Measurements from ENCODE around the gene CDC73. TPM values are rescaled to one million over a fixed set of nuclear protein-coding genes. Genes with fewer than 3 reads are reported as not detected.

The CDC73 gene
- total and polyA plus RNA-seq, 9 of the 15 experiments (the other 6 are each of a cell fraction or from before 2014, with no cell fraction given) = 19.0 to 61.7 (median 30.1) TPM

DNA sequence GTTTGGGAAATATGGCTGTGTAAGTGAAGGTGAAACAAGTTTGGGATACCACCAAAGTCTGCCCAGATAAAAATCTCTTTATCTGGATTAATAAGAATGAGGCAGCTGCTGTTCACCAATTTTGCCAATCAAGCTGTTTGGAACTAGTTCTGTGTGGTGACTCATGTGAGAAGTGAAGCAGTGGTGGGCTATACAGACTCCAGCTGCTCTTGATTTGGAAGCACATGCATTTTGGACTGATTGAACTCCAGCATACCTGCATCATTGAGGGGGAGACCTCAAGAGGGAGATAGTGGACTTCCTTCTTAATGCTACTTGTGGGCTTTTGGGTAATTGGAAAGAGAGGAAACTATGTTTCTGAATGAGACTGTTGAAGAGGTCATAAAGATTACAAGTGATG lies 163.8 kb downstream of the CDC73 start:
- no peak; the same call in 2 of the 3 replicates for ATAC-seq
- no peak overlapping the region for H2AFZ ChIP-seq (ENCODE audit: low read depth, low read length)
- BruUV-seq (replicated peaks) = no TSS peak
- H4K20me1 ChIP-seq (replicated peaks; ENCODE audit: control insufficient read depth, insufficient read depth, low read length) = no peaks in the 10 kb centered on the region
- H3K27ac ChIP-seq (ENCODE audit: extremely low read depth, low read depth, low read length) = no peak overlapping the region
- H3K27me3 ChIP-seq (ENCODE audit: control insufficient read depth in 2 of 2, insufficient read depth in 2 of 2, low read length in 2 of 2) = no peaks in the 10 kb centered on the region
- in situ Hi-C loops (cut with MboI) = no loop called here
- no peak overlapping the region for H3K9ac ChIP-seq (ENCODE audit: insufficient read depth in 1 of 2, low read depth in 2 of 2, low read length in 2 of 2)
- H3K4me3 ChIP-seq = no peak overlapping the region
- intact Hi-C loops (cut with micrococcal nuclease) = no loop called here
- no peak for DNase-seq (ENCODE audit: extremely low read depth in 1 of 4, low spot score in 3 of 4)
- no peak overlapping the region for H3K4me2 ChIP-seq (ENCODE audit: insufficient read depth, low read length)
- no peaks in the 10 kb centered on the region for H3K9me1 ChIP-seq (ENCODE audit: control insufficient read depth, insufficient read depth, low read length)
- ChIA-PET POLR2A (no interaction called here), CTCF (ENCODE audit: low intra/inter-chr PET ratio) (no interaction called here)
- H3K36me3 ChIP-seq (ENCODE audit: control insufficient read depth, insufficient read depth, low read length) = no peaks in the 10 kb centered on the region
- H3K79me2 ChIP-seq (ENCODE audit: control insufficient read depth, insufficient read depth, low read length) = no peaks in the 10 kb centered on the region
- H3K4me1 ChIP-seq (replicated peaks in 1 of 2; ENCODE audit: control insufficient read depth in 2 of 2, insufficient read depth in 2 of 2, low read length in 2 of 2) = no peaks in the 10 kb centered on the region
- no peak for FAIRE-seq
- H3K9me3 ChIP-seq (replicated peaks; ENCODE audit: control insufficient read depth, insufficient read depth, low read depth, low read length) = no peaks in the 10 kb centered on the region
- TF ChIP-seq, protein P1, sequence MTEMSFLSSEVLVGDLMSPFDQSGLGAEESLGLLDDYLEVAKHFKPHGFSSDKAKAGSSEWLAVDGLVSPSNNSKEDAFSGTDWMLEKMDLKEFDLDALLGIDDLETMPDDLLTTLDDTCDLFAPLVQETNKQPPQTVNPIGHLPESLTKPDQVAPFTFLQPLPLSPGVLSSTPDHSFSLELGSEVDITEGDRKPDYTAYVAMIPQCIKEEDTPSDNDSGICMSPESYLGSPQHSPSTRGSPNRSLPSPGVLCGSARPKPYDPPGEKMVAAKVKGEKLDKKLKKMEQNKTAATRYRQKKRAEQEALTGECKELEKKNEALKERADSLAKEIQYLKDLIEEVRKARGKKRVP (CRISPR knock-in tag; IDR thresholded peaks at IDR 0.05) = no peak
- TF ChIP-seq DIDO1 (tag; IDR thresholded peaks at IDR 0.05; ENCODE audit: low read depth) (no peak), CHD1 (IDR thresholded peaks at IDR 0.05; ENCODE audit: low read length) (no peak), HIVEP1 (CRISPR knock-in tag; IDR thresholded peaks at IDR 0.05) (no peak), ZNF3 (CRISPR knock-in tag; IDR thresholded peaks at IDR 0.05) (no peak)
- TF ChIP-seq, protein P2, sequence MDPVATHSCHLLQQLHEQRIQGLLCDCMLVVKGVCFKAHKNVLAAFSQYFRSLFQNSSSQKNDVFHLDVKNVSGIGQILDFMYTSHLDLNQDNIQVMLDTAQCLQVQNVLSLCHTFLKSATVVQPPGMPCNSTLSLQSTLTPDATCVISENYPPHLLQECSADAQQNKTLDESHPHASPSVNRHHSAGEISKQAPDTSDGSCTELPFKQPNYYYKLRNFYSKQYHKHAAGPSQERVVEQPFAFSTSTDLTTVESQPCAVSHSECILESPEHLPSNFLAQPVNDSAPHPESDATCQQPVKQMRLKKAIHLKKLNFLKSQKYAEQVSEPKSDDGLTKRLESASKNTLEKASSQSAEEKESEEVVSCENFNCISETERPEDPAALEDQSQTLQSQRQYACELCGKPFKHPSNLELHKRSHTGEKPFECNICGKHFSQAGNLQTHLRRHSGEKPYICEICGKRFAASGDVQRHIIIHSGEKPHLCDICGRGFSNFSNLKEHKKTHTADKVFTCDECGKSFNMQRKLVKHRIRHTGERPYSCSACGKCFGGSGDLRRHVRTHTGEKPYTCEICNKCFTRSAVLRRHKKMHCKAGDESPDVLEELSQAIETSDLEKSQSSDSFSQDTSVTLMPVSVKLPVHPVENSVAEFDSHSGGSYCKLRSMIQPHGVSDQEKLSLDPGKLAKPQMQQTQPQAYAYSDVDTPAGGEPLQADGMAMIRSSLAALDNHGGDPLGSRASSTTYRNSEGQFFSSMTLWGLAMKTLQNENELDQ (CRISPR knock-in tag; IDR thresholded peaks at IDR 0.05; ENCODE audit: borderline replicate concordance) = no peak
- TF ChIP-seq, protein P3, sequence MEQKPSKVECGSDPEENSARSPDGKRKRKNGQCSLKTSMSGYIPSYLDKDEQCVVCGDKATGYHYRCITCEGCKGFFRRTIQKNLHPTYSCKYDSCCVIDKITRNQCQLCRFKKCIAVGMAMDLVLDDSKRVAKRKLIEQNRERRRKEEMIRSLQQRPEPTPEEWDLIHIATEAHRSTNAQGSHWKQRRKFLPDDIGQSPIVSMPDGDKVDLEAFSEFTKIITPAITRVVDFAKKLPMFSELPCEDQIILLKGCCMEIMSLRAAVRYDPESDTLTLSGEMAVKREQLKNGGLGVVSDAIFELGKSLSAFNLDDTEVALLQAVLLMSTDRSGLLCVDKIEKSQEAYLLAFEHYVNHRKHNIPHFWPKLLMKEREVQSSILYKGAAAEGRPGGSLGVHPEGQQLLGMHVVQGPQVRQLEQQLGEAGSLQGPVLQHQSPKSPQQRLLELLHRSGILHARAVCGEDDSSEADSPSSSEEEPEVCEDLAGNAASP (IDR thresholded peaks at IDR 0.05) = no peak
- TF ChIP-seq, protein P4, sequence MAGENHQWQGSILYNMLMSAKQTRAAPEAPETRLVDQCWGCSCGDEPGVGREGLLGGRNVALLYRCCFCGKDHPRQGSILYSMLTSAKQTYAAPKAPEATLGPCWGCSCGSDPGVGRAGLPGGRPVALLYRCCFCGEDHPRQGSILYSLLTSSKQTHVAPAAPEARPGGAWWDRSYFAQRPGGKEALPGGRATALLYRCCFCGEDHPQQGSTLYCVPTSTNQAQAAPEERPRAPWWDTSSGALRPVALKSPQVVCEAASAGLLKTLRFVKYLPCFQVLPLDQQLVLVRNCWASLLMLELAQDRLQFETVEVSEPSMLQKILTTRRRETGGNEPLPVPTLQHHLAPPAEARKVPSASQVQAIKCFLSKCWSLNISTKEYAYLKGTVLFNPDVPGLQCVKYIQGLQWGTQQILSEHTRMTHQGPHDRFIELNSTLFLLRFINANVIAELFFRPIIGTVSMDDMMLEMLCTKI (IDR thresholded peaks at IDR 0.05; ENCODE audit: partially characterized antibody) = no peak
- TF ChIP-seq, protein P5, sequence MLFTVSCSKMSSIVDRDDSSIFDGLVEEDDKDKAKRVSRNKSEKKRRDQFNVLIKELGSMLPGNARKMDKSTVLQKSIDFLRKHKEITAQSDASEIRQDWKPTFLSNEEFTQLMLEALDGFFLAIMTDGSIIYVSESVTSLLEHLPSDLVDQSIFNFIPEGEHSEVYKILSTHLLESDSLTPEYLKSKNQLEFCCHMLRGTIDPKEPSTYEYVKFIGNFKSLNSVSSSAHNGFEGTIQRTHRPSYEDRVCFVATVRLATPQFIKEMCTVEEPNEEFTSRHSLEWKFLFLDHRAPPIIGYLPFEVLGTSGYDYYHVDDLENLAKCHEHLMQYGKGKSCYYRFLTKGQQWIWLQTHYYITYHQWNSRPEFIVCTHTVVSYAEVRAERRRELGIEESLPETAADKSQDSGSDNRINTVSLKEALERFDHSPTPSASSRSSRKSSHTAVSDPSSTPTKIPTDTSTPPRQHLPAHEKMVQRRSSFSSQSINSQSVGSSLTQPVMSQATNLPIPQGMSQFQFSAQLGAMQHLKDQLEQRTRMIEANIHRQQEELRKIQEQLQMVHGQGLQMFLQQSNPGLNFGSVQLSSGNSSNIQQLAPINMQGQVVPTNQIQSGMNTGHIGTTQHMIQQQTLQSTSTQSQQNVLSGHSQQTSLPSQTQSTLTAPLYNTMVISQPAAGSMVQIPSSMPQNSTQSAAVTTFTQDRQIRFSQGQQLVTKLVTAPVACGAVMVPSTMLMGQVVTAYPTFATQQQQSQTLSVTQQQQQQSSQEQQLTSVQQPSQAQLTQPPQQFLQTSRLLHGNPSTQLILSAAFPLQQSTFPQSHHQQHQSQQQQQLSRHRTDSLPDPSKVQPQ (CRISPR knock-in tag; IDR thresholded peaks at IDR 0.05; ENCODE audit: borderline replicate concordance) = no peak
